GM23248 (cell line): ENCODE results near the gene JMJD4.

ENCODE experiments used
- EZH2 ChIP-seq: fragments of 200-600 bp; sonication (generic); IDR thresholded peaks from 2 replicates; pipeline ENCODE4 v1.6.1; 2018; ENCODE audit warnings: antibody characterized with exemption, mild to moderate bottlenecking; ENCODE audit not compliant: insufficient read depth, poor library complexity, severe bottlenecking
- EZH2phosphoT487 ChIP-seq: fragments of 200-600 bp; sonication (generic); IDR thresholded peaks from 2 replicates; pipeline ENCODE4 v1.6.1; 2018; ENCODE audit warnings: antibody characterized with exemption, moderate library complexity, mild to moderate bottlenecking, low read depth; ENCODE audit not compliant: insufficient read depth

DNA sequence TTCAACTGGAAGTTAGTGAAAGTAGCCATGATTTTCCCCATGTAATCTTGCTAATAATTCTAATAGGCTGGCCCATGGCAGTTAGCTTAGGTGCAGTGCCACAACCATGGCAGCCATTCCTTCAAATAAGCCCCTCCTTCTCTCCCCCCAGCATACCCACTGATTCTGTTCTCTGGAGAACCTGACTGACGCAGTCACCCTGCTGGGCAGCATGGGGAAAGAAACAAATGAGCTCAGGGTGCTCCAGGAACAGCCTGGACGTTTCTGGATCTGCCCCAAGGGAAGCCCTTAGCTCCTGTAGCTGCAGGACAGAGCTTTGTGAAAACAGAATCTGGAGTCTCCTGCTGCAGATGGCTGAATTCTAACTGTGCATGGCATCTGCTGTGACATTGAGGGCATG is 22.7 kb upstream of the JMJD4 start:
- no peak for TF ChIP-seq EZH2
- no peak for TF ChIP-seq EZH2phosphoT487
